SK-N-SH (cell line): ENCODE results near the gene TBC1D8.

Experiments used
- EP300 ChIP-seq, 2 experiments: IDR thresholded peaks; 2 replicates each; pipeline versions ENCODE4 v1.4.0 to v1.6.1; 2012; ENCODE audit warnings: borderline replicate concordance in 1 of 2, low read depth in 1 of 2, low read length in 1 of 2
- JUND ChIP-seq: IDR thresholded peaks from 2 replicates; pipeline ENCODE4 v1.4.0; 2012
- MXI1 ChIP-seq: IDR thresholded peaks from 2 replicates; pipeline ENCODE4 v1.6.1; 2012; ENCODE audit warnings: mild to moderate bottlenecking, low read depth, low read length, improper control_type of control experiment
- POLR2AphosphoS5 ChIP-seq: IDR thresholded peaks from 2 replicates; pipeline ENCODE4 v1.6.1; 2012; ENCODE audit warnings: low read depth, low read length
- SIN3A ChIP-seq: IDR thresholded peaks from 2 replicates; pipeline ENCODE4 v1.6.1; 2012; ENCODE audit warnings: low read depth, mild to moderate bottlenecking, low read length, moderate library complexity, borderline replicate concordance
- SMC3 ChIP-seq: IDR thresholded peaks from 2 replicates; pipeline ENCODE4 v1.6.1; 2012; ENCODE audit warnings: low read depth, low read length, improper control_type of control experiment
- YY1 ChIP-seq: IDR thresholded peaks from 2 replicates; pipeline ENCODE4 v1.4.0; 2012; ENCODE audit warnings: low read depth, mild to moderate bottlenecking
- TF ChIP-seq, protein P1 (sequence below): fragments of 200-600 bp; sonication (generic); IDR thresholded peaks from 2 replicates; pipeline ENCODE4 v1.6.1; 2017; ENCODE audit warnings: antibody characterized with exemption, mild to moderate bottlenecking, moderate library complexity
- TF ChIP-seq, protein P2 (sequence below): IDR thresholded peaks from 2 replicates; pipeline ENCODE4 v1.6.1; 2012; ENCODE audit warnings: mild to moderate bottlenecking, low read depth, low read length, moderate library complexity
- TF ChIP-seq, protein P3 (sequence below): IDR thresholded peaks from 2 replicates; pipeline ENCODE4; 2012

DNA sequence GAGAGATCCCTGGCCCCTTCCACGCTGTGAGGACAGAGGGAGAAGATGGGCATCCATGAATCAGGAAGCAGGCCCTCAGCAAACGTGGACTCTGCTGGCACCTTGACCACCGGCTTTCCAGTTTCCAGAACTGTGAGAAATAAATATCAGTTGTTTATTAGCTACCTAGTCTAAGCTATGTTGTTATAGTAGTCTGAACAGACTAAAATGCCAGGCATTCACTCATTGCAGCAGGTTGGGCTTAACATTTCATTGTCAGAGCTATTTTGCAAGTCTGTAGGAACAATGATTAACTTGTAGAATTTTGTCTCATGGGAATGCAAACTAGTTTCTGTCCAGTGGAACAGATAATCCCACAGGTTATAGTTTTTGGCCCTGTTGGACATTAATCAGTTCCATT lies 24.8 kb upstream of the TBC1D8 start:
- TF ChIP-seq, protein P1, sequence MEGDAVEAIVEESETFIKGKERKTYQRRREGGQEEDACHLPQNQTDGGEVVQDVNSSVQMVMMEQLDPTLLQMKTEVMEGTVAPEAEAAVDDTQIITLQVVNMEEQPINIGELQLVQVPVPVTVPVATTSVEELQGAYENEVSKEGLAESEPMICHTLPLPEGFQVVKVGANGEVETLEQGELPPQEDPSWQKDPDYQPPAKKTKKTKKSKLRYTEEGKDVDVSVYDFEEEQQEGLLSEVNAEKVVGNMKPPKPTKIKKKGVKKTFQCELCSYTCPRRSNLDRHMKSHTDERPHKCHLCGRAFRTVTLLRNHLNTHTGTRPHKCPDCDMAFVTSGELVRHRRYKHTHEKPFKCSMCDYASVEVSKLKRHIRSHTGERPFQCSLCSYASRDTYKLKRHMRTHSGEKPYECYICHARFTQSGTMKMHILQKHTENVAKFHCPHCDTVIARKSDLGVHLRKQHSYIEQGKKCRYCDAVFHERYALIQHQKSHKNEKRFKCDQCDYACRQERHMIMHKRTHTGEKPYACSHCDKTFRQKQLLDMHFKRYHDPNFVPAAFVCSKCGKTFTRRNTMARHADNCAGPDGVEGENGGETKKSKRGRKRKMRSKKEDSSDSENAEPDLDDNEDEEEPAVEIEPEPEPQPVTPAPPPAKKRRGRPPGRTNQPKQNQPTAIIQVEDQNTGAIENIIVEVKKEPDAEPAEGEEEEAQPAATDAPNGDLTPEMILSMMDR = no peak
- TF ChIP-seq, protein P2, sequence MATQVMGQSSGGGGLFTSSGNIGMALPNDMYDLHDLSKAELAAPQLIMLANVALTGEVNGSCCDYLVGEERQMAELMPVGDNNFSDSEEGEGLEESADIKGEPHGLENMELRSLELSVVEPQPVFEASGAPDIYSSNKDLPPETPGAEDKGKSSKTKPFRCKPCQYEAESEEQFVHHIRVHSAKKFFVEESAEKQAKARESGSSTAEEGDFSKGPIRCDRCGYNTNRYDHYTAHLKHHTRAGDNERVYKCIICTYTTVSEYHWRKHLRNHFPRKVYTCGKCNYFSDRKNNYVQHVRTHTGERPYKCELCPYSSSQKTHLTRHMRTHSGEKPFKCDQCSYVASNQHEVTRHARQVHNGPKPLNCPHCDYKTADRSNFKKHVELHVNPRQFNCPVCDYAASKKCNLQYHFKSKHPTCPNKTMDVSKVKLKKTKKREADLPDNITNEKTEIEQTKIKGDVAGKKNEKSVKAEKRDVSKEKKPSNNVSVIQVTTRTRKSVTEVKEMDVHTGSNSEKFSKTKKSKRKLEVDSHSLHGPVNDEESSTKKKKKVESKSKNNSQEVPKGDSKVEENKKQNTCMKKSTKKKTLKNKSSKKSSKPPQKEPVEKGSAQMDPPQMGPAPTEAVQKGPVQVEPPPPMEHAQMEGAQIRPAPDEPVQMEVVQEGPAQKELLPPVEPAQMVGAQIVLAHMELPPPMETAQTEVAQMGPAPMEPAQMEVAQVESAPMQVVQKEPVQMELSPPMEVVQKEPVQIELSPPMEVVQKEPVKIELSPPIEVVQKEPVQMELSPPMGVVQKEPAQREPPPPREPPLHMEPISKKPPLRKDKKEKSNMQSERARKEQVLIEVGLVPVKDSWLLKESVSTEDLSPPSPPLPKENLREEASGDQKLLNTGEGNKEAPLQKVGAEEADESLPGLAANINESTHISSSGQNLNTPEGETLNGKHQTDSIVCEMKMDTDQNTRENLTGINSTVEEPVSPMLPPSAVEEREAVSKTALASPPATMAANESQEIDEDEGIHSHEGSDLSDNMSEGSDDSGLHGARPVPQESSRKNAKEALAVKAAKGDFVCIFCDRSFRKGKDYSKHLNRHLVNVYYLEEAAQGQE = no peak
- TF ChIP-seq SMC3 (no peak), EP300 (IDR thresholded peaks at IDR 0.05; ENCODE audit: borderline replicate concordance in 1 of 2, low read depth in 1 of 2, low read length in 1 of 2) (no peak), YY1 (no peak), JUND (no peak), SIN3A (no peak), MXI1 (no peak), POLR2AphosphoS5 (no peak)
- TF ChIP-seq, protein P3, sequence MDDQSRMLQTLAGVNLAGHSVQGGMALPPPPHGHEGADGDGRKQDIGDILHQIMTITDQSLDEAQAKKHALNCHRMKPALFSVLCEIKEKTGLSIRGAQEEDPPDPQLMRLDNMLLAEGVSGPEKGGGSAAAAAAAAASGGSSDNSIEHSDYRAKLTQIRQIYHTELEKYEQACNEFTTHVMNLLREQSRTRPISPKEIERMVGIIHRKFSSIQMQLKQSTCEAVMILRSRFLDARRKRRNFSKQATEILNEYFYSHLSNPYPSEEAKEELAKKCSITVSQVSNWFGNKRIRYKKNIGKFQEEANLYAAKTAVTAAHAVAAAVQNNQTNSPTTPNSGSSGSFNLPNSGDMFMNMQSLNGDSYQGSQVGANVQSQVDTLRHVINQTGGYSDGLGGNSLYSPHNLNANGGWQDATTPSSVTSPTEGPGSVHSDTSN = no peak
